ENCODE results near the gene INPP5F.

GRCh38 chr10:119815671-119816070, 89.8 kb downstream of the INPP5F start:
- TF ChIP-seq CTCF (optimal IDR thresholded peaks at IDR 0.05 in 1 of 3, IDR thresholded peaks at IDR 0.05 in 1 of 3, conservative IDR thresholded peaks at IDR 0.05 in 1 of 3; ENCODE audit: extremely low read depth in 1 of 3, insufficient read depth in 2 of 3, low read length in 3 of 3), result no peak
- TF ChIP-seq EZH2 (IDR thresholded peaks at IDR 0.05; ENCODE audit: low read length), result no peak
